ENCODE measurements around the gene OR52A1.
"Not testable (repeated sequence)": the region's sequence is repeated elsewhere in the genome, so short reads cannot be mapped to it uniquely, and the experiment has no call there.

DNA sequence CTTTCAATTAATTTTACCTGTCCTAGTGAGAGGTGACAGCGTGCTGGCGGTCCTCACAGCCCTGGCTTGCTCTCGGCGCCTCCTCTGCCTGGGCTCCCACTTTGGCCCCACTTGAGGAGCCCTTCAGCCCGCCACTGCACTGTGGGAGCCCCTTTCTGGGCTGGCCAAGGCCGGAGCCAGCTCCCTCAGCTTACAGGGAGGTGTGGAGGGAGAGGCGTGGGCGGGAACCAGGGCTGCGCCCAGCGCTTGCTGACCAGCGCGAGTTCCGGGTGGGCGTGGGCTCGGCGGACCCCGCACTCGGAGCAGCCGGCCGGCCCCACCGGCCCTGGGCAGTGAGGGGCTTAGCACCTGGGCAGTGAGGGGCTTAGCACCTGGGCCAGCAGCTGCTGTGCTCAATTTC is 10.4 kb downstream of the OR52A1 start:
- TF ChIP-seq, protein P1, sequence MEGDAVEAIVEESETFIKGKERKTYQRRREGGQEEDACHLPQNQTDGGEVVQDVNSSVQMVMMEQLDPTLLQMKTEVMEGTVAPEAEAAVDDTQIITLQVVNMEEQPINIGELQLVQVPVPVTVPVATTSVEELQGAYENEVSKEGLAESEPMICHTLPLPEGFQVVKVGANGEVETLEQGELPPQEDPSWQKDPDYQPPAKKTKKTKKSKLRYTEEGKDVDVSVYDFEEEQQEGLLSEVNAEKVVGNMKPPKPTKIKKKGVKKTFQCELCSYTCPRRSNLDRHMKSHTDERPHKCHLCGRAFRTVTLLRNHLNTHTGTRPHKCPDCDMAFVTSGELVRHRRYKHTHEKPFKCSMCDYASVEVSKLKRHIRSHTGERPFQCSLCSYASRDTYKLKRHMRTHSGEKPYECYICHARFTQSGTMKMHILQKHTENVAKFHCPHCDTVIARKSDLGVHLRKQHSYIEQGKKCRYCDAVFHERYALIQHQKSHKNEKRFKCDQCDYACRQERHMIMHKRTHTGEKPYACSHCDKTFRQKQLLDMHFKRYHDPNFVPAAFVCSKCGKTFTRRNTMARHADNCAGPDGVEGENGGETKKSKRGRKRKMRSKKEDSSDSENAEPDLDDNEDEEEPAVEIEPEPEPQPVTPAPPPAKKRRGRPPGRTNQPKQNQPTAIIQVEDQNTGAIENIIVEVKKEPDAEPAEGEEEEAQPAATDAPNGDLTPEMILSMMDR (IDR thresholded peaks at IDR 0.05 in 4 of 5, conservative IDR thresholded peaks at IDR 0.05 in 1 of 5) = not testable (repeated sequence)
- TF ChIP-seq POLR2A (IDR thresholded peaks at IDR 0.05) = not testable (repeated sequence)

Data from gastrocnemius medialis (tissue), 4 donors.